ENCODE data around the gene OR6S1.

Gene OR6S1

DNA sequence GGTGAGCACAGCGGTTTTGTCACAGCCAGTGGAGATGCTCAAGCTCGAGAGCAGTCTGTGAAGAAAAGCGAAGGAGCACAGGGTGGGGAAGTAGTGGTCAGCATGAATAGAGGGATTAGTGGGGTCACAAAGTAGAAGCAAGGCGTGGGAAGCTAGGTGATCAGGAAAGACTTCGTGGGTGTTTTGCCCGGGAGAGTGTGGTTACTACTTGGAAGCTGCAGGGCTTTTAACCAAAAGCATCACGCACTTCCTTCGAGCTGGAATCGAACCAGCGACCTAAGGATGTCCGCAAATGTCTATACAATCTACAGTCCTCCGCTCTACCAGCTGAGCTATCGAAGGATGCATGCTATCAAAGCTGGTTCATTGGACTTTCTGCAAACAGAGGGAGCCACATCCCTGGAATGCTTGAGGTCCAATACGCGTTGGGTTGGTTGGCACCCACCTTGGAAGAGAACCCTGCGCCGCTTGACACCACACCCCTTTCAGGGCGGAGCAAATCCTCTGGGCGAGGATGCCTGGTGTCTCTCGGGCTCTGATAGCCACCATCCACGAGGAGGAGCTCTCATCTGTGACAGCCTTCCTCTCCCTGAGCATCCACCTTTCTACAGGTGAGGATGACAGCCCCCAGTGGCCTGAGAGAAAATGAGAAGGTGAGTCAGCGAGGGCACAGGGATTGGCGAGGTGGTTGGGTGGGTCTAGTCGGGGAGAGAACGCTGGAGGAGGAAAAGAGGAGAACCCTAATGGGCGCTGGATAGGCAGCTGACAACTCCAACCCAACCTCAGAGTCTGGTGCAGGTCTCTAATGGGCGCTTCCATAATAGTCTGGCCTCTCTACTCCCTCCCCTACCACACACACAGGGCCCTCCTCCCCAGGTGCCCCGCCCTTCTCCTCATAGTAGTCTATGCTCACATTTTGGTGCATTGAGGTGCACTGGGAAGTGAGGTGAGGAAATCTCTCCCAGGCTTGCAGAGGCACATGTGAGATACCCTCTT is 16.0 kb upstream of the OR6S1 start:
- no peak overlapping the region for H2AFZ ChIP-seq (ENCODE audit: low read length)
- no peak overlapping the region for H3K27ac ChIP-seq (ENCODE audit: low read length)
- no peaks in the 10 kb centered on the region for H3K9me2 ChIP-seq (replicated peaks; ENCODE audit: insufficient read depth, low read length)
- no peak overlapping the region for H3K4me3 ChIP-seq (ENCODE audit: low read length)
- H3K79me2 ChIP-seq (ENCODE audit: low read length) = no peaks in the 10 kb centered on the region
- H3K27me3 ChIP-seq (replicated peaks; ENCODE audit: insufficient read depth, low read length) = no peaks in the 10 kb centered on the region
- no peaks in the 10 kb centered on the region for H3F3A ChIP-seq (ENCODE audit: insufficient read depth, low read length)
- H3K36me3 ChIP-seq (replicated peaks; ENCODE audit: insufficient read depth, low read length) = no peaks in the 10 kb centered on the region
- H3K9me3 ChIP-seq (replicated peaks; ENCODE audit: insufficient read depth, low read length) = no peaks in the 10 kb centered on the region
- DNase-seq = no peak
- H3K9ac ChIP-seq (ENCODE audit: low read length) = no peak overlapping the region
- TF ChIP-seq EZH2 (optimal IDR thresholded peaks at IDR 0.05; ENCODE audit: low read depth, low read length) = no peak
- TF ChIP-seq, protein P1, sequence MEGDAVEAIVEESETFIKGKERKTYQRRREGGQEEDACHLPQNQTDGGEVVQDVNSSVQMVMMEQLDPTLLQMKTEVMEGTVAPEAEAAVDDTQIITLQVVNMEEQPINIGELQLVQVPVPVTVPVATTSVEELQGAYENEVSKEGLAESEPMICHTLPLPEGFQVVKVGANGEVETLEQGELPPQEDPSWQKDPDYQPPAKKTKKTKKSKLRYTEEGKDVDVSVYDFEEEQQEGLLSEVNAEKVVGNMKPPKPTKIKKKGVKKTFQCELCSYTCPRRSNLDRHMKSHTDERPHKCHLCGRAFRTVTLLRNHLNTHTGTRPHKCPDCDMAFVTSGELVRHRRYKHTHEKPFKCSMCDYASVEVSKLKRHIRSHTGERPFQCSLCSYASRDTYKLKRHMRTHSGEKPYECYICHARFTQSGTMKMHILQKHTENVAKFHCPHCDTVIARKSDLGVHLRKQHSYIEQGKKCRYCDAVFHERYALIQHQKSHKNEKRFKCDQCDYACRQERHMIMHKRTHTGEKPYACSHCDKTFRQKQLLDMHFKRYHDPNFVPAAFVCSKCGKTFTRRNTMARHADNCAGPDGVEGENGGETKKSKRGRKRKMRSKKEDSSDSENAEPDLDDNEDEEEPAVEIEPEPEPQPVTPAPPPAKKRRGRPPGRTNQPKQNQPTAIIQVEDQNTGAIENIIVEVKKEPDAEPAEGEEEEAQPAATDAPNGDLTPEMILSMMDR (IDR thresholded peaks at IDR 0.05; ENCODE audit: low read length) = peak; percentile 16; the same call in 1 of the 2 replicates
- H4K20me1 ChIP-seq (ENCODE audit: insufficient read depth, low read length) = no peaks in the 10 kb centered on the region
- H3K4me2 ChIP-seq (ENCODE audit: low read depth, low read length) = no peak overlapping the region
- H3K4me1 ChIP-seq (ENCODE audit: low read length) = no peaks in the 10 kb centered on the region

DNA sequence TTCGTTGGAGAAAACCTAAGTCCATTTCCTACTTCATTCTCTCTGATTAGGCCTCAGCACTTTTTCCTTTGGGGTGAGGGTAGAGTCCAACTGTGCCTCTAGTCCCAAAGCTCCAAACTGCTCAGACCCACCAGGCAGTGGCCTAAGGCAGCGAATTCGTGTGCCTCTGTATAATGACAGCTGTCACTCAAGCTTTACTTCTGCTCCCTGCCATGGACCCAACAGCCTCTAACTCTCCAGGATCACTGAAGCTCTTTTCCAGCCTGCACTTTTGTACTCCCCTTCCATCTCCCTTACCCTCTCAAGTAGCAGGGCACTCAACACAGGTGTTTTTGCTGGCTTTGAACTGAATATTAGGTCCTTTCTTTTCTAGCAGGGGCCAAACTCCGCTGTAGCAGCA is 14.8 kb upstream of the OR6S1 start:
- H4K20me1 ChIP-seq (ENCODE audit: insufficient read depth, low read length) = no peaks in the 10 kb centered on the region
- no peaks in the 10 kb centered on the region for H3K9me3 ChIP-seq (replicated peaks; ENCODE audit: insufficient read depth, low read length)
- TF ChIP-seq, protein P1 (IDR thresholded peaks at IDR 0.05; ENCODE audit: low read length) = no peak
- TF ChIP-seq EZH2 (optimal IDR thresholded peaks at IDR 0.05; ENCODE audit: low read depth, low read length) (no peak), EZH2phosphoT487 (IDR thresholded peaks at IDR 0.05; ENCODE audit: low read length) (no peak)
- H2AFZ ChIP-seq (ENCODE audit: low read length) = no peak overlapping the region
- H3K79me2 ChIP-seq (ENCODE audit: low read length) = no peaks in the 10 kb centered on the region
- no peak overlapping the region for H3K4me3 ChIP-seq (ENCODE audit: low read length)
- no peaks in the 10 kb centered on the region for H3F3A ChIP-seq (ENCODE audit: insufficient read depth, low read length)
- H3K36me3 ChIP-seq (replicated peaks; ENCODE audit: insufficient read depth, low read length) = no peaks in the 10 kb centered on the region
- DNase-seq = no peak
- H3K27me3 ChIP-seq (replicated peaks; ENCODE audit: insufficient read depth, low read length) = no peaks in the 10 kb centered on the region
- H3K9ac ChIP-seq (ENCODE audit: low read length) = no peak overlapping the region
- no peak overlapping the region for H3K27ac ChIP-seq (ENCODE audit: low read length)
- no peaks in the 10 kb centered on the region for H3K9me2 ChIP-seq (replicated peaks; ENCODE audit: insufficient read depth, low read length)
- H3K4me1 ChIP-seq (ENCODE audit: low read length) = no peaks in the 10 kb centered on the region
- no peak overlapping the region for H3K4me2 ChIP-seq (ENCODE audit: low read depth, low read length)

DNA sequence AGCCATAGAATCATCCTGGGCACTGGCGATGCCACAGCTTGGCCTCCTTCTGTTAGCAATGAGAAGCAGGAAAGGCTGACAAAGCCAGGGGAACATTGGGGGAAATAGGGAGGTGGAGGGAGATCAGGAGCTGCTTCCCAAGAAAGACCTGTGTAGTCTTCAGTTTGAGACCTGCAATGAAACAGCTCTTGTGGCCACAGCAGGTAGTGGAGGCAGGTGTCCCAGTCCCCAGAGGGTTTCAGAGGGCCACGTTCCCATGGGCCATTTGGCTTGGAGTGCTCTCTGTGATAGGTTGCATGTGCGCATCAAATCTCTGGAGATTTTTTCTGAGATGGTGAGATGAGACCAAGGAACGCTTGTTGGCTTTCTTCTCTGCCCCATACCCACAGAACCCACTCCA is 14.4 kb upstream of the OR6S1 start:
- Histone ChIP-seq H3K9me3 (replicated peaks; ENCODE audit: insufficient read depth, low read length) (no peaks in the 10 kb centered on the region), H3K4me3 (ENCODE audit: low read length) (no peak overlapping the region), H3K27me3 (replicated peaks; ENCODE audit: insufficient read depth, low read length) (no peaks in the 10 kb centered on the region), H3K79me2 (ENCODE audit: low read length) (no peaks in the 10 kb centered on the region), H3K4me2 (ENCODE audit: low read depth, low read length) (no peak overlapping the region), H2AFZ (ENCODE audit: low read length) (no peak overlapping the region), H3F3A (ENCODE audit: insufficient read depth, low read length) (no peaks in the 10 kb centered on the region), H3K36me3 (replicated peaks; ENCODE audit: insufficient read depth, low read length) (no peaks in the 10 kb centered on the region), H4K20me1 (ENCODE audit: insufficient read depth, low read length) (no peaks in the 10 kb centered on the region), H3K9ac (ENCODE audit: low read length) (no peak overlapping the region), H3K27ac (ENCODE audit: low read length) (no peak overlapping the region), H3K4me1 (ENCODE audit: low read length) (no peaks in the 10 kb centered on the region), H3K9me2 (replicated peaks; ENCODE audit: insufficient read depth, low read length) (no peaks in the 10 kb centered on the region)
- DNase-seq = no peak
- TF ChIP-seq, protein P1 (IDR thresholded peaks at IDR 0.05; ENCODE audit: low read length) = no peak
- TF ChIP-seq EZH2 (optimal IDR thresholded peaks at IDR 0.05; ENCODE audit: low read depth, low read length) (no peak), EZH2phosphoT487 (IDR thresholded peaks at IDR 0.05; ENCODE audit: low read length) (no peak)

All from MM.1S (cell line).